HG02884 (cell line): Measurements from ENCODE around the gene CCNA1.

Experiments
- ATAC-seq: cut with Tn5 transposase; IDR thresholded peaks from one replicate; pipeline ENCODE4 v1.9.1; 2021; ENCODE audit warnings: mild to moderate bottlenecking, moderate library complexity; ENCODE audit not compliant: unreplicated experiment

Gene CCNA1

DNA sequence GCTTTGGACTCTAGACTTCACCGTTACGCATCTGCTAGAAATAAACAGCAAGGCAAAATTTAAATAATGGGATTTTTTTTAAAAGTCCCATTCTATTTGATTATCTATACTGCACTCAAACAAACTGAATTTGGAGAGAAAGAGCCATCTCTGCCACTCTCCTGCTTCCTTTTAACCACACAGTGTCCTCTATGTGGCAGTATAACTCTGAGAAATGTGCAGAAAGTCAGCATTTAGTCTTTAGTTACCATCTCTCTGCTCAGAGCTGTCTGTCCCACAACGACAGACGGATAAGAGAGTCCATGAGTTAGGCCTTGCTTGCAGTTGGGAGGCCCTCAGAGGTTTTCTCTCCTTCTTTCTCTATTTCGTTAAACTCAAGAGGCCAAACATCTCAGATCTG lies 21.2 kb downstream of the CCNA1 start:
- ATAC-seq, result no peak

DNA sequence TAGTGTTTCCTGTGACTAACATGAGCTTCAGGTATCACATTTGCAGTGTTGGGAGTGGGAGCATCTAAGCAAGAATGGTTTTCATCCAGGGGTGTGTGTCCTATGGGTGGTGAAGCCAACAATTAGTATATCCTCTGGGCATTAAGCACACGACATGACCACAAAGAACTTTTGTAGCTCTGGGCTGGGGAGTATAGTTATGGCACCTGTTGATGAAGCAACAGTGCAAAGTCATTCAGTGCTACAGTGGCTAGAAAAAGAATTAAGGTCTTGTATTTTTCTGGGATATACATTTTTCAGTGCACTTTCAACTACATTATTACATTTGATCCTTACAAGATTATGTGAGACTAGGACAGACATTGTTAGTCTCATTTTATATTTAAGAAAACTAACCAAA lies 21.8 kb downstream of the CCNA1 start:
- no peak for ATAC-seq

- no peak for ATAC-seq
These were observed 22.7 kb downstream of the CCNA1 start for GRCh38 chr13:36454987-36455386.

- ATAC-seq, result no peak
These were observed 24.3 kb downstream of the CCNA1 start for GRCh38 chr13:36456577-36456976.

DNA sequence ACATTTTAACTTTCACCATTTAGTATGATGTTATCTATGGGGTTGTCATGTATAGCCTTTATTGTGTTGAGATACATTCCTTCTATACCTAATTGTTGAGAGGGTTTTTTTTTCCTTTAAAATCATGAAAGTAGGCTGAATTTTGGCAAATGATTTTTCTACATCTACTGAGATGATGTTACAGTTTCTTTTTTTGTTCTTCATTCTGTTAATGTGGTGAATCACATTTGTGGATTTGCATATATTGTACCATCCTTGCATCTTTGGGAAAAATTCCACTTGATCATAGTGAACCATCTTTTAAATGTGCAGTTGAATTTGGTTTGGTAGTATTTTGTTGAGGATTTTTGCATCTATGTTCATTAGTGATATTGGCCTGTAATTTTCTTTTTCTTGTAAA lies 29.2 kb downstream of the CCNA1 start:
- no peak for ATAC-seq

DNA sequence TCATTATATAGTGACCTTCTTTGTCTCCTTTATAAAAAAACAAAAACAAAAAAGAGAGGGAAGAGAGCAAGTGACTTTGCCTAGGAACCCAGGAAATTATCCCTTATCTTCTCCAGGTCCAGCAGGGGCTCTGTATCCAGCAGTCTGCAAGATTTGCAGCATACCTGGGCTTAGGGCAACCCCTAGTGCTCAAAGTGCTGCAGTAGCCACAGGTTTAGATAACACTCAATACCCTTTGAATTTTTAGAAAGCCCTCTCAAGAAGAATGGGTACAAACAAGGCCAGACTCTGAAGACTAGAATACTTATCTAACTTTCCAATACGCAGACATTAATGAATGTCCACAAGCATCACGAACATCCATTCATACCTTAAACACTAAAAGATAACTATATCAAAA lies 43.2 kb downstream of the CCNA1 start:
- ATAC-seq, result no peak

- ATAC-seq, result no peak
These were observed 44.4 kb downstream of the CCNA1 start for GRCh38 chr13:36476661-36477060.

DNA sequence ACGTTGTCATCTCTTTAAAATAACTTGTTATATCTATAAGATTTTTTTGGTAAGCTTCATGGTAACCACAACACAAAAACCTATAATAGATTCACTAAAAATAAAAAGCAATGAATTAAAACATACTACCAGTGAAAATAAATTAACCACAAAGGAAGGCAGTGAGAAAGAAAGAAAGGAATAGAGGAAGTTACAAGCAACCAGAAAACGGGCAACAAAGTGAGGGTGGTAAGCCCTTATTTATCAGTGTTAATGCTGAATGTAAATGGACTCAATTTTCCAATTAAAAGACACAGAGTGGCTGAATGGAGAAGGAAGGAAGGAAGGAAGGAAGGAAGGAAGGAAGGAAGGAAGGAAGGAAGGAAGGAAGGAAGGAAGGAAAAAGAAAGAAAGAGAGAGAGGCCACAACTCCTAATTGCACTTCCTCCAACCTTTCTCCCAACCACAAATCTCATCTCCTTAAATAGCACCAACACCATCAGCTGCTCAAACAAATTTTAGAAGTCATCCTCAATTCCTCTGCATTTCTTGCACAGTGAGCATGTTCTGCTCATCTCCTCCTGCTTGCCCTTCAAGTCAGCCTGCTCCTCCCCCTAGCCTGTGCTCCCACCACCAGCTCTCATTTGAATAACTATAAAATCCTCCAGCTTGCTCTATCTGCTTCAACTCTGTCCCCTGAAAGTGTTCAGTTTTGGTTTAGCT lies 48.6 kb downstream of the CCNA1 start:
- ATAC-seq, result no peak

DNA sequence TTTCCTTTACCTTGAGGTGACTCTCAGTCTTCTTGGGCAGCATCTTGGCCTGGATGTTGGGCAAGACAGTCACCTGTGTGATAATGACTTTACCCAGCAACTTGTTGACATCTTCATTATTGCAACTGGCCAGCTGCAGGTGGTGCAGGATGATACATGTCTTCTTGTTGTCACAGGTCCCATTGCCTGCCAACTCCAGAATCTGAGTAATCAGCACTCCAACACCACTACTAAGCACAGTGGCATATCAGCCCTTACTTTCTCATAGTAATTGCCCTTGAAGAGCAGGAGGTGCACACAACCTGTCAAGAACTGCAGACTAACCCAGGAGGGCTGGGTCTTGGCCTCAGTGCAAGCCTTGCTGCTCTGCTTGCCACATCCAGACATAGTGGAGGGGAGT lies 57.8 kb downstream of the CCNA1 start:
- ATAC-seq, result no peak
